Astrocyte of the spinal cord (primary cell): ENCODE measurements around the gene PRKCA.

Source experiments
- DNase-seq: peaks from one replicate; pipeline ENCODE4 v3.0.0; 2011; ENCODE audit warnings: low read depth, low spot score
- H3K4me3 ChIP-seq: 2 replicates; pipeline ENCODE4 v1.5.1; 2011; ENCODE audit warnings: low read depth, mild to moderate bottlenecking, low read length, moderate library complexity
- in situ Hi-C: cut with HindIII; loops from 2 replicates; pipeline ENCODE4 v1.10.0; 2017; ENCODE audit warnings: low sequenced_read_pairs
- TF ChIP-seq, protein P1 (sequence below): IDR thresholded peaks from 2 replicates; pipeline ENCODE4 v1.5.1; 2012; ENCODE audit warnings: low read depth, mild to moderate bottlenecking, low read length, inconsistent platforms

PRKCA gene

DNA sequence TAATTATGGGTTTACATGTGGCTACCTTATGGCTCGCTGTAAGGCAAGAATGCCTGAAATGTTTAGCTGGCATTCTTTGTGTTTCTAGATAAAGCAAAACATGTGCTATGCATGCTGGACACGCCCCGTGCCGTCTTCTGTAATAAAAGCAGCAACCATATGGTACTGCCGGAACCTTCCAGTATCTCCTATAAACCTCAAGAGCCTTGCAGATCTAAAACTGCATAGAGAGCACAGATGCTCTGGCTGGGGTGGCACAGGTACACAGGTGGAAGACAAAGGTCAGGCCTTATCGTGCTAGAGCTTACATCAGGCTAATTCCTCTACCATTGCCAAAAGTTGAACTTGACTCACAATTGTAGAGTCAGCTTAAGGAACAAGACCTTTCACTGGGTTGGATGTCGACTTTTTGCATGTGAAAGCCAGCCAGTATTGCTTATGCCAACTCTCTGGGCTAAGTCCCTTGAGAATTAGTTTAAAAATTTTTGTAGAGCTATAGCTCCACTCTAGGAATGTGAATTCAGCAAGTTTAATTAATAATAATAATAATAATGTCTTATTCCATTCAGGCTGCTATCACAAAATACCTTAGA is 345.1 kb downstream of the PRKCA start:
- DNase-seq: no peak
- H3K4me3 ChIP-seq: no peak overlapping the region
- in situ Hi-C loops: no loop called here

GRCh38 chr17:66649818-66650543 is 347.6 kb downstream of the PRKCA start:
- no peak overlapping the region for H3K4me3 ChIP-seq
- TF ChIP-seq, protein P1, sequence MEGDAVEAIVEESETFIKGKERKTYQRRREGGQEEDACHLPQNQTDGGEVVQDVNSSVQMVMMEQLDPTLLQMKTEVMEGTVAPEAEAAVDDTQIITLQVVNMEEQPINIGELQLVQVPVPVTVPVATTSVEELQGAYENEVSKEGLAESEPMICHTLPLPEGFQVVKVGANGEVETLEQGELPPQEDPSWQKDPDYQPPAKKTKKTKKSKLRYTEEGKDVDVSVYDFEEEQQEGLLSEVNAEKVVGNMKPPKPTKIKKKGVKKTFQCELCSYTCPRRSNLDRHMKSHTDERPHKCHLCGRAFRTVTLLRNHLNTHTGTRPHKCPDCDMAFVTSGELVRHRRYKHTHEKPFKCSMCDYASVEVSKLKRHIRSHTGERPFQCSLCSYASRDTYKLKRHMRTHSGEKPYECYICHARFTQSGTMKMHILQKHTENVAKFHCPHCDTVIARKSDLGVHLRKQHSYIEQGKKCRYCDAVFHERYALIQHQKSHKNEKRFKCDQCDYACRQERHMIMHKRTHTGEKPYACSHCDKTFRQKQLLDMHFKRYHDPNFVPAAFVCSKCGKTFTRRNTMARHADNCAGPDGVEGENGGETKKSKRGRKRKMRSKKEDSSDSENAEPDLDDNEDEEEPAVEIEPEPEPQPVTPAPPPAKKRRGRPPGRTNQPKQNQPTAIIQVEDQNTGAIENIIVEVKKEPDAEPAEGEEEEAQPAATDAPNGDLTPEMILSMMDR: no peak
- in situ Hi-C loops: no loop called here
- no peak for DNase-seq

More for the DNA sequence above, 345.1 kb downstream of the PRKCA start:
- TF ChIP-seq, protein P1: no peak

- in situ Hi-C loops: no loop called here
- TF ChIP-seq, protein P1: no peak
- no peak overlapping the region for H3K4me3 ChIP-seq
- no peak for DNase-seq
Measured at GRCh38 chr17:66650544-66650877, 348.1 kb downstream of the PRKCA start.

- H3K4me3 ChIP-seq: no peak overlapping the region
- TF ChIP-seq, protein P1: no peak
- in situ Hi-C loops: no loop called here
- no peak for DNase-seq
Measured at GRCh38 chr17:66652840-66653507, 350.6 kb downstream of the PRKCA start.

GRCh38 chr17:66654106-66654740 is 351.8 kb downstream of the PRKCA start:
- in situ Hi-C loops: no loop called here
- DNase-seq: no peak

DNA sequence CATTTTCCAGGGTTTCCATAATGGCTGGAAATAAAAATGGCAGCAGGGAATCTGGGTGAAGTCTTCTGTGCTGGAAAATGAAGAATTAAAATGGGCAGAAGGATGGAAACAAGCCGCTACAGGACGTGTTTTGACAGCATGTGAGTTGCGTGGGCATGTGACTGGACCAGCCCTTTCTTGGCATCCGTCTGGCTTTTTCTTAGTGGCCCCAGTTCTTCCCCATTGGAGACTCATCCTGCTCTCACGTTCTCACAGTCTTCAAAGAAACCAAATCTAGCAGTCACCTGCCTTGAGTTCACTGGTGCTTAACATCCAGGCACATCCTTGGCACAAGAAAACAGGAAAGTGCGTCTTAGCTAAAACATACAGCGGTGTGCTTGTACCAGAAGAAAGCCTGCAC is 352.4 kb downstream of the PRKCA start:
- TF ChIP-seq, protein P1: no peak
- in situ Hi-C loops: no loop called here
- no peak for DNase-seq
- no peak overlapping the region for H3K4me3 ChIP-seq

More at GRCh38 chr17:66654106-66654740, 351.8 kb downstream of the PRKCA start:
- H3K4me3 ChIP-seq: no peak overlapping the region
- TF ChIP-seq, protein P1: no peak
